Thyroid gland (tissue), 4 donors: ENCODE results near the gene TMPRSS11D. TPM values are rescaled to one million over a fixed set of nuclear protein-coding genes. Genes with fewer than 3 reads are reported as not detected.

Experiments used
- DNase-seq, 2 donors: peaks; one replicate each; pipeline ENCODE4 v3.0.0-alpha.2; 2019
- H3K27ac ChIP-seq, 3 donors: fragments of 200-600 bp; sonication (generic); 1 replicate in 2 of 3; 2 replicates in 1 of 3; pipeline ENCODE4 v1.5.1; 2016 to 2019; ENCODE audit warnings: mild to moderate bottlenecking in 1 of 3, moderate library complexity in 1 of 3
- H3K27me3 ChIP-seq: fragments of 200-600 bp; sonication (generic); one replicate; pipeline ENCODE4 v1.5.1; 2019
- H3K36me3 ChIP-seq, 2 donors: fragments of 200-600 bp; sonication (generic); one replicate each; pipeline ENCODE4 v1.5.1; 2016 to 2019
- H3K4me1 ChIP-seq, 2 donors: fragments of 200-600 bp; sonication (generic); one replicate each; pipeline ENCODE4 v1.5.1; 2017 to 2019
- H3K4me3 ChIP-seq, 3 donors: fragments of 200-600 bp; sonication (generic); replicated peaks in 1 of 3; 1 replicate in 2 of 3; 2 replicates in 1 of 3; pipeline ENCODE4 v1.5.1; 2016; ENCODE audit warnings: mild to moderate bottlenecking in 1 of 3
- H3K9me3 ChIP-seq: fragments of 200-600 bp; sonication (generic); one replicate; pipeline ENCODE4 v1.5.1; 2017
- CTCF ChIP-seq, 6 experiments: fragments of 200-600 bp in 3 of 6; fragments of 450-650 bp in 3 of 6; sonication (generic) in 3 of 6; IDR thresholded peaks; one replicate each; pipeline ENCODE4 v1.5.1; 2016 to 2019; ENCODE audit warnings: antibody characterized with exemption in 6 of 6, mild to moderate bottlenecking in 2 of 6, inconsistent platforms in 1 of 6, moderate library complexity in 1 of 6
- POLR2A ChIP-seq, 2 donors: fragments of 450-650 bp; IDR thresholded peaks; one replicate each; pipeline ENCODE4 v1.6.1; 2017; ENCODE audit warnings: antibody characterized with exemption in 2 of 2, mild to moderate bottlenecking in 2 of 2, moderate library complexity in 1 of 2
- WGBS, 2 donors: methylation state at CpG; one replicate each; pipeline ENCODE4 v1.1.5; 2017; 5-methylcytosine and 5-hydroxymethylcytosine counted together
- intact Hi-C: fragments of 100-400 bp; cut with DNase I; formaldehyde crosslinking; loops from one replicate; pipeline ENCODE4 v1.15.1; 2023
- total RNA-seq, 4 donors: library from RNA; depleted of rRNA; stranded (reverse); fragments of >200 nt; gene quantifications; one replicate each; pipeline ENCODE4 v1.2.3, GENCODE V29; 2016

TMPRSS11D gene, protein sequence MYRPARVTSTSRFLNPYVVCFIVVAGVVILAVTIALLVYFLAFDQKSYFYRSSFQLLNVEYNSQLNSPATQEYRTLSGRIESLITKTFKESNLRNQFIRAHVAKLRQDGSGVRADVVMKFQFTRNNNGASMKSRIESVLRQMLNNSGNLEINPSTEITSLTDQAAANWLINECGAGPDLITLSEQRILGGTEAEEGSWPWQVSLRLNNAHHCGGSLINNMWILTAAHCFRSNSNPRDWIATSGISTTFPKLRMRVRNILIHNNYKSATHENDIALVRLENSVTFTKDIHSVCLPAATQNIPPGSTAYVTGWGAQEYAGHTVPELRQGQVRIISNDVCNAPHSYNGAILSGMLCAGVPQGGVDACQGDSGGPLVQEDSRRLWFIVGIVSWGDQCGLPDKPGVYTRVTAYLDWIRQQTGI
- total RNA-seq: not detected

GRCh38 chr4:67883902-67884301 lies at the start of gene TMPRSS11D:
TSS of gene TMPRSS11D (minus strand) at chr4:67884002. CDS start at chr4:67883933, 69 bp downstream.
- WGBS, 2 donors: 73 to 92% methylated on average over 1 of the region's 1 CpG
- H3K4me3 ChIP-seq: no peak within 1 kb of the TSS
- H3K4me1 ChIP-seq: no peaks in the 10 kb centered on the region
- intact Hi-C loops: no loop called here
- H3K27me3 ChIP-seq: no peaks in the 10 kb centered on the region
- no peaks in the 10 kb centered on the region for H3K36me3 ChIP-seq
- H3K9me3 ChIP-seq: no peaks in the 10 kb centered on the region
- TF ChIP-seq CTCF (IDR thresholded peaks at IDR 0.05) (no peak), POLR2A (IDR thresholded peaks at IDR 0.05) (no peak)
- no peak within 1 kb of the TSS for H3K27ac ChIP-seq
- DNase-seq: no peak

GRCh38 chr4:67933038-67933437 lies 49.2 kb upstream of the TMPRSS11D start:
- WGBS, 2 donors: 93 to 94% methylated on average over 5 of the region's 5 CpGs
- intact Hi-C loops: no loop called here

GRCh38 chr4:67931256-67931655 lies 47.5 kb upstream of the TMPRSS11D start:
- Histone ChIP-seq H3K9me3 (no peaks in the 10 kb centered on the region), H3K36me3 (no peaks in the 10 kb centered on the region), H3K27ac (no peak overlapping the region), H3K4me3 (no peak overlapping the region), H3K27me3 (no peaks in the 10 kb centered on the region), H3K4me1 (no peaks in the 10 kb centered on the region)
- intact Hi-C loops: no loop called here
- 94 to 97% methylated on average over 3 of the region's 3 CpGs for WGBS, 2 donors
- TF ChIP-seq CTCF (IDR thresholded peaks at IDR 0.05): no peak
- no peak for TF ChIP-seq POLR2A (IDR thresholded peaks at IDR 0.05)
- no peak for DNase-seq

More at GRCh38 chr4:67933038-67933437, 49.2 kb upstream of the TMPRSS11D start:
- Histone ChIP-seq H3K9me3 (no peaks in the 10 kb centered on the region), H3K4me1 (no peaks in the 10 kb centered on the region), H3K4me3 (no peak overlapping the region), H3K27ac (no peak overlapping the region), H3K27me3 (no peaks in the 10 kb centered on the region), H3K36me3 (no peaks in the 10 kb centered on the region)
- DNase-seq: no peak
- TF ChIP-seq CTCF (IDR thresholded peaks at IDR 0.05) (no peak), POLR2A (IDR thresholded peaks at IDR 0.05) (no peak)

- TF ChIP-seq CTCF (IDR thresholded peaks at IDR 0.05): no peak
- TF ChIP-seq POLR2A (IDR thresholded peaks at IDR 0.05): no peak
- Histone ChIP-seq H3K9me3 (no peaks in the 10 kb centered on the region), H3K27ac (no peak overlapping the region), H3K4me1 (no peaks in the 10 kb centered on the region), H3K36me3 (no peaks in the 10 kb centered on the region), H3K4me3 (no peak overlapping the region), H3K27me3 (no peaks in the 10 kb centered on the region)
- DNase-seq: no peak
- WGBS, 2 donors: 62 to 71% methylated on average over 3 of the region's 3 CpGs
- intact Hi-C loops: no loop called here
Observed at GRCh38 chr4:67929426-67929825, 45.6 kb upstream of the TMPRSS11D start.

DNA sequence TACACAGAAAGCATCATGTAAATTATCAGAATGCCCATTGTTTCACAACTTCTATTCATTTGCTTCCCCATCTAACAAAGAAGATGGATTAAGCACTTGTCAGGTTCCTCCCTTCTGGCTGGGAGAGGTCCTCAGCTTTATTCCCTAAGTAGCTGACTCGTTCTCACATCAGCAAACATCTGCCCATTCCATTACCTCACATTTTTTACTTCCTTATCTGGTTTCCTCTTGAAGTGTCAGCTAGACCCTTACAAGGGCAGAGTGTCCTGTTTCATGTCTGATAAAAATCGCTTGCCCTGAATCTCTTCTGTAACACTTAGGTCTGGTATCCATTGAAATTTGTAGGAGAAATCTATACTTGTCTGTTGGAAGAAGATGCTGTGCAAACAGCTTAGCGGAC lies 44.7 kb upstream of the TMPRSS11D start:
- TF ChIP-seq POLR2A (IDR thresholded peaks at IDR 0.05) (no peak), CTCF (IDR thresholded peaks at IDR 0.05) (no peak)
- no peak for DNase-seq
- no peak overlapping the region for H3K4me3 ChIP-seq
- no peaks in the 10 kb centered on the region for H3K4me1 ChIP-seq
- no peaks in the 10 kb centered on the region for H3K9me3 ChIP-seq
- intact Hi-C loops: no loop called here
- no peak overlapping the region for H3K27ac ChIP-seq
- H3K27me3 ChIP-seq: no peaks in the 10 kb centered on the region
- no peaks in the 10 kb centered on the region for H3K36me3 ChIP-seq
- 19 to 30% methylated on average over 3 of the region's 3 CpGs for WGBS, 2 donors
